Activated T-helper 1 cell treated with anti-CD3 and anti-CD28 coated beads, Interleukin-12 subunit alpha, Interleukin-12 subunit beta, Interleukin-2, Interleukin-4 antibody, amounts not matched to agents 30 ng/mL and 10 ng/mL and 1 ng/mL, durations not matched to agents 14 hours and 24 hours and 36 hours (primary cell): ENCODE results near the gene SVIL. TPM values are rescaled to one million over a fixed set of nuclear protein-coding genes. Genes with fewer than 3 reads are reported as not detected.
"Not testable (repeated sequence)": the region's sequence is repeated elsewhere in the genome, so short reads cannot be mapped to it uniquely, and the experiment has no call there.

Experiments used
- DNase-seq: peaks from one replicate; pipeline ENCODE4 v3.0.0; 2021; ENCODE audit warnings: low spot score
- H3K27ac Mint-ChIP-seq: one replicate; pipeline ENCODE4 v1.8.0; 2021; ENCODE audit warnings: mild to moderate bottlenecking, mixed read lengths
- H3K27me3 Mint-ChIP-seq: one replicate; pipeline ENCODE4 v1.8.0; 2022; ENCODE audit warnings: mild to moderate bottlenecking, moderate library complexity, mixed read lengths; ENCODE audit not compliant: insufficient read depth
- H3K36me3 Mint-ChIP-seq: one replicate; pipeline ENCODE4 v1.8.0; 2021; ENCODE audit warnings: low read depth, mixed read lengths
- H3K4me1 Mint-ChIP-seq: one replicate; pipeline ENCODE4 v1.8.0; 2021; ENCODE audit warnings: low read depth, mixed read lengths
- H3K4me3 Mint-ChIP-seq: one replicate; pipeline ENCODE4 v1.8.0; 2021; ENCODE audit warnings: mild to moderate bottlenecking, moderate library complexity, mixed read lengths
- H3K9me3 Mint-ChIP-seq: one replicate; pipeline ENCODE4 v1.8.0; 2021; ENCODE audit warnings: mixed read lengths
- intact Hi-C: fragments of 100-400 bp; cut with micrococcal nuclease; formaldehyde crosslinking; loops from one replicate; pipeline ENCODE4 v1.15.1; 2024
- total RNA-seq: library from RNA; stranded (reverse); gene quantifications from 2 replicates; pipeline ENCODE4 v1.2.3, GENCODE V29; 2022

SVIL gene
- total RNA-seq, 1 donor from 2014 or later = 8.1 TPM

GRCh38 chr10:29567003-29567402 lies 67.8 kb downstream of the SVIL start:
- Mint-ChIP-seq H3K9me3 (no peaks in the 10 kb centered on the region), H3K4me1 (no peaks in the 10 kb centered on the region), H3K27me3 (no peaks in the 10 kb centered on the region), H3K36me3 (no peaks in the 10 kb centered on the region), H3K4me3 (no peak overlapping the region), H3K27ac (no peak overlapping the region)
- intact Hi-C loops = no loop called here
- DNase-seq = no peak

GRCh38 chr10:29566209-29566608 lies 68.6 kb downstream of the SVIL start:
- H3K4me1 Mint-ChIP-seq, H3K9me3 Mint-ChIP-seq, H3K27me3 Mint-ChIP-seq, DNase-seq, H3K4me3 Mint-ChIP-seq, intact Hi-C loops, H3K27ac Mint-ChIP-seq, H3K36me3 Mint-ChIP-seq: not testable (repeated sequence)

DNA sequence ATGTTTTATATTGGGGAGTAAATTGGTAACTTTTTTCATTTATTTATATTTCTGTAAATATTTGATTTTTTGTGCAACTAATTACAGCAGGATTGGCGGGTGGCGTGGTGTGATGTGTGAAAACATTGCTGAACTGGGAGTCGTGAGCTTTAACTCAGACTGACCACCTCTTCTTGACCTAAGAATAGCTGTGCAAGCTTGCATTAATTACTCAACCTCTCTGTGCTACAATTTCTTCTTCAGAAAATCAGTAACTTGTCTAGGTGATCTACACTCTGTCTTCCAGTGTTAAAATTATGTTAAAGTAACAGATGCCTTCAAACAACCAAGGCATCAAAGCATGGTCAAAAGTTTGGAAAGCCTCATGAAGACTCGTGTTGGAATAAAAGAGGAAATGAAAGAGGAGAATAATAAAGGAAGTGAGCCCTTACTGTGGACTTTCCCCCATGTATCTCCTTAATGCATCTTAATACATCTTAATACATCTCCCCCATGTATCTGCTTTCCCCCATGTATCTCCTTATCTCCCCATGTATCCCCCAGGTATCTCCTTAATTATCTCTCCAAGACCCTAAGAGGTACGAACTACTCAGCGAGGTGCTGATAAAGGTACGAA lies 71.2 kb downstream of the SVIL start:
- DNase-seq = no peak
- Mint-ChIP-seq H3K9me3 (no peaks in the 10 kb centered on the region), H3K27ac (no peak overlapping the region), H3K4me1 (no peaks in the 10 kb centered on the region), H3K36me3 (no peaks in the 10 kb centered on the region), H3K27me3 (no peaks in the 10 kb centered on the region), H3K4me3 (no peak overlapping the region)
- intact Hi-C loops = no loop called here

GRCh38 chr10:29563006-29563405 lies 71.8 kb downstream of the SVIL start:
- DNase-seq, H3K9me3 Mint-ChIP-seq, H3K4me1 Mint-ChIP-seq, H3K4me3 Mint-ChIP-seq, intact Hi-C loops, H3K27me3 Mint-ChIP-seq, H3K27ac Mint-ChIP-seq, H3K36me3 Mint-ChIP-seq: not testable (repeated sequence)

- Mint-ChIP-seq H3K36me3 (peaks cover under 1% of the 10 kb centered on the region), H3K4me3 (no peak overlapping the region), H3K27ac (no peak overlapping the region), H3K4me1 (peaks cover 8% of the 10 kb centered on the region), H3K9me3 (no peaks in the 10 kb centered on the region), H3K27me3 (no peaks in the 10 kb centered on the region)
- intact Hi-C loops = no loop called here
- DNase-seq = no peak
These were observed 74.8 kb downstream of the SVIL start for GRCh38 chr10:29559996-29560395.

- H3K4me1 Mint-ChIP-seq = peaks cover 13% of the 10 kb centered on the region
- H3K36me3 Mint-ChIP-seq = peaks cover 2% of the 10 kb centered on the region
- H3K27me3 Mint-ChIP-seq = no peaks in the 10 kb centered on the region
- H3K9me3 Mint-ChIP-seq = no peaks in the 10 kb centered on the region
- H3K27ac Mint-ChIP-seq = no peak overlapping the region
- no peak for DNase-seq
- H3K4me3 Mint-ChIP-seq = no peak overlapping the region
- intact Hi-C loops = no loop called here
These were observed 77.1 kb downstream of the SVIL start for GRCh38 chr10:29557665-29558064.

- peaks cover 5% of the 10 kb centered on the region for H3K36me3 Mint-ChIP-seq
- H3K27me3 Mint-ChIP-seq = no peaks in the 10 kb centered on the region
- H3K9me3 Mint-ChIP-seq = no peaks in the 10 kb centered on the region
- DNase-seq = no peak
- no peak overlapping the region for H3K4me3 Mint-ChIP-seq
- intact Hi-C loops = no loop called here
- no peak overlapping the region for H3K27ac Mint-ChIP-seq
- peaks cover 13% of the 10 kb centered on the region for H3K4me1 Mint-ChIP-seq
These were observed 78.9 kb downstream of the SVIL start for GRCh38 chr10:29555746-29556481.

- no peaks in the 10 kb centered on the region for H3K9me3 Mint-ChIP-seq
- peak overlapping the region; percentile 76 for H3K27ac Mint-ChIP-seq
- H3K4me3 Mint-ChIP-seq = no peak overlapping the region
- H3K36me3 Mint-ChIP-seq = peaks cover 5% of the 10 kb centered on the region
- H3K4me1 Mint-ChIP-seq = peaks cover 13% of the 10 kb centered on the region
- no peaks in the 10 kb centered on the region for H3K27me3 Mint-ChIP-seq
- no peak for DNase-seq
- intact Hi-C loops = no loop called here
These were observed 79.6 kb downstream of the SVIL start for GRCh38 chr10:29555091-29555745.

DNA sequence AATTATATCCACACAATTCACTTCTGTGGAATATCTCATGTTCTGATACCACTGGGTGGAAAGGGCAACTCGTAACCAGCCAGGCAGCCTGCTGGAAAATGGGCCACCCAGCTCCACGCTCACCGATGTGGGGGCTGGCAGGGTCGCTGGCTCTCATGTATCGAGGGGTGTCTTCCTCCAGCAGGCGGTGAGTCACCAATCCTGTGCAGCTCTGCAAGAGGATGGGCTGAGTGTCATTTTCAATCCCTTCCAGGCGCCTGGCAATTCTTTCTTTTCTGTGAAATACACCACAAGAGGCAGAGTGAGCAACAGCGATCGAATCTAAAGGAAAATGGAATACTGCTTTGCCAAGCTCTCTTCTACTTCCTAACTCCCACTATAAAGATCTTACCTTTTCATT lies 80.1 kb downstream of the SVIL start:
- H3K36me3 Mint-ChIP-seq = peaks cover 5% of the 10 kb centered on the region
- no peaks in the 10 kb centered on the region for H3K9me3 Mint-ChIP-seq
- peak overlapping the region; percentile 76 for H3K27ac Mint-ChIP-seq
- intact Hi-C loops = no loop called here
- DNase-seq = no peak
- H3K4me1 Mint-ChIP-seq = peaks cover 13% of the 10 kb centered on the region
- no peak overlapping the region for H3K4me3 Mint-ChIP-seq
- no peaks in the 10 kb centered on the region for H3K27me3 Mint-ChIP-seq

DNA sequence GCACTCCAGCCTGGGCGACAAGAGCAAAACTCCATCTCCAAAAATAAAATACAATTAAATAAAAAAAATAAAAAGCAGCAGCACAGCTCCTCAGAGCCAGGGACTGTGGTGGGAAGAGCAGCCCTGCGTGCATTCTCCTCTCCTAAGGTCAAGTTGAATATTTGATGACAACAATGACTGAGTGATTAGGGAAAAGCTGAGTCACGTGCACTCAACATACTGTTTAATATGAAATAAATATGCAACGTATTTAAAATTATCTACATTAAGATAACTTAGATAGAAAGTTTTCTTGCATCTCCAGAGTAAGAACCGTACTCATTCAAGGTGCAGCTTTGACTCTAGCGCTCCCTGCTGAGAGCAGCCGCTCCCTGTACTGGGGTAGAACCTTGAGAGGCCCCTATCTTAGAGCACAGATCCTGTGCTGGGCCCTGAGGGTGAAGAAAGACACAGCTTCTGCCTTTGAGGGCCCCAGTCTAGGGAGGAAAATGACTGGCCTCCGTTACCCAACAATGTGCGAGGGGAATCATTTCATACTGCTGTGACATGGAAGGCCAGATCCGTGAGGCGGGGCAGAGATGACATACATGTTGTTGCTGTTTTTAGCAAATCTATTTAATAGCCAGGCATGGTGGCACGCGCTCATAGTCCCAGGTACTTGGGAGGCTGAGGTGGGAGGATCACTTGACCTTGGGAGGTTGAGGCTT lies 81.1 kb downstream of the SVIL start:
- intact Hi-C loops = no loop called here
- Mint-ChIP-seq H3K36me3 (peaks cover 6% of the 10 kb centered on the region), H3K4me3 (no peak overlapping the region), H3K9me3 (no peaks in the 10 kb centered on the region), H3K27ac (no peak overlapping the region), H3K4me1 (peaks cover 15% of the 10 kb centered on the region), H3K27me3 (no peaks in the 10 kb centered on the region)
- DNase-seq = no peak

DNA sequence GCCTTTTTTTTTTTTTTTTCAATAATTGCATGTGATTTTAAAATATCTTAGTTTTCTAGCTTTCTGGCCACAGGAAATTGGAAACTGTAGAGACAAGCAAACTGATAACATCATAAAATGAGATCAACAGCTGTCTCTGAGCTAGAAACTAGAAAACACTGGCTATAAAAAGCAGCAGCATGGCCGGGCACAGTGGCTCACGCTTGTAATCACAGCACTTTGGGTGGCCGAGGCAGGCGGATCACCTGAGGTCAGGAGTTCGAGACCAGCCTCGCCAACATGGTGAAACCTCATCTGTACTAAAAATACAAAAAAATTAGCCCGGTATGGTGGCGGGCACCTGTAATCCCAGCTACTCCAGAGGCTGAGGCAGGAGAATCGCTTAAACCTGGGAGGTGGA lies 81.7 kb downstream of the SVIL start:
- H3K36me3 Mint-ChIP-seq = peaks cover 10% of the 10 kb centered on the region
- H3K4me1 Mint-ChIP-seq = peaks cover 20% of the 10 kb centered on the region
- H3K9me3 Mint-ChIP-seq, intact Hi-C loops, H3K27ac Mint-ChIP-seq, DNase-seq, H3K27me3 Mint-ChIP-seq, H3K4me3 Mint-ChIP-seq: not testable (repeated sequence)

- H3K27me3 Mint-ChIP-seq, intact Hi-C loops, H3K27ac Mint-ChIP-seq, H3K4me3 Mint-ChIP-seq, H3K36me3 Mint-ChIP-seq, DNase-seq, H3K9me3 Mint-ChIP-seq: not testable (repeated sequence)
- H3K4me1 Mint-ChIP-seq = peaks cover 13% of the 10 kb centered on the region
These were observed 85.3 kb downstream of the SVIL start for GRCh38 chr10:29549493-29549892.

- H3K27ac Mint-ChIP-seq = no peak overlapping the region
- no peaks in the 10 kb centered on the region for H3K27me3 Mint-ChIP-seq
- intact Hi-C loops = no loop called here
- H3K4me3 Mint-ChIP-seq = no peak overlapping the region
- peaks cover 13% of the 10 kb centered on the region for H3K4me1 Mint-ChIP-seq
- DNase-seq = no peak
- no peaks in the 10 kb centered on the region for H3K9me3 Mint-ChIP-seq
- H3K36me3 Mint-ChIP-seq = peaks cover 9% of the 10 kb centered on the region
These were observed 87.9 kb downstream of the SVIL start for GRCh38 chr10:29546773-29547313.
